ENCODE results near the gene PTCHD1. TPM values are rescaled to one million over a fixed set of nuclear protein-coding genes. Genes with fewer than 3 reads are reported as not detected.

Gene PTCHD1
- total RNA-seq, 1 donor from 2014 or later: 0.83 TPM

DNA sequence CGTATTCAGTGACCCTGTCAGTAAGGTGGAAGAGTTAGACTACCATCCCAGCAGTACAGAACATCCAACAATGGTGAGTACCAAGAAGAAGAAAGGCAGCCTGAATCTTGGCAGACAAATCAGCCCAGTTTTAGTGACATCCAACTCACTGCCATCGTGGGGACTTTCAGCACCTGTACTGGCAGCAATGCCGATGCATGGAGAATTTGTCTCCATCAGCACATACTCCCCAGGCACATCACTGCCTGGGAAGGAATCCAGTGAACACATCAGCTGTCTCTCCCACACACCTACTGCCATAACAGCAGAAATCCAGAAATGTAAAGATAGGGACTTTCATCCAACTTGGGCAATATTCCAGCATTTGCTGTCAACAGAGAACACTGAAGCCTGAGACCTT, 29.8 kb downstream of the PTCHD1 start:
- ATAC-seq (no peak), DNase-seq (no peak)
- H3K4me3 ChIP-seq: no peak overlapping the region
- no peaks in the 10 kb centered on the region for H3K36me3 ChIP-seq
- no peaks in the 10 kb centered on the region for H3K9me3 ChIP-seq
- H3K4me1 ChIP-seq: no peaks in the 10 kb centered on the region
- no peaks in the 10 kb centered on the region for H3K27me3 ChIP-seq (ENCODE audit: low read depth)
- TF ChIP-seq, protein P1, sequence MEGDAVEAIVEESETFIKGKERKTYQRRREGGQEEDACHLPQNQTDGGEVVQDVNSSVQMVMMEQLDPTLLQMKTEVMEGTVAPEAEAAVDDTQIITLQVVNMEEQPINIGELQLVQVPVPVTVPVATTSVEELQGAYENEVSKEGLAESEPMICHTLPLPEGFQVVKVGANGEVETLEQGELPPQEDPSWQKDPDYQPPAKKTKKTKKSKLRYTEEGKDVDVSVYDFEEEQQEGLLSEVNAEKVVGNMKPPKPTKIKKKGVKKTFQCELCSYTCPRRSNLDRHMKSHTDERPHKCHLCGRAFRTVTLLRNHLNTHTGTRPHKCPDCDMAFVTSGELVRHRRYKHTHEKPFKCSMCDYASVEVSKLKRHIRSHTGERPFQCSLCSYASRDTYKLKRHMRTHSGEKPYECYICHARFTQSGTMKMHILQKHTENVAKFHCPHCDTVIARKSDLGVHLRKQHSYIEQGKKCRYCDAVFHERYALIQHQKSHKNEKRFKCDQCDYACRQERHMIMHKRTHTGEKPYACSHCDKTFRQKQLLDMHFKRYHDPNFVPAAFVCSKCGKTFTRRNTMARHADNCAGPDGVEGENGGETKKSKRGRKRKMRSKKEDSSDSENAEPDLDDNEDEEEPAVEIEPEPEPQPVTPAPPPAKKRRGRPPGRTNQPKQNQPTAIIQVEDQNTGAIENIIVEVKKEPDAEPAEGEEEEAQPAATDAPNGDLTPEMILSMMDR (IDR thresholded peaks at IDR 0.05): no peak
- no peak overlapping the region for H3K27ac ChIP-seq
- intact Hi-C loops (cut with DNase I): no loop called here

DNA sequence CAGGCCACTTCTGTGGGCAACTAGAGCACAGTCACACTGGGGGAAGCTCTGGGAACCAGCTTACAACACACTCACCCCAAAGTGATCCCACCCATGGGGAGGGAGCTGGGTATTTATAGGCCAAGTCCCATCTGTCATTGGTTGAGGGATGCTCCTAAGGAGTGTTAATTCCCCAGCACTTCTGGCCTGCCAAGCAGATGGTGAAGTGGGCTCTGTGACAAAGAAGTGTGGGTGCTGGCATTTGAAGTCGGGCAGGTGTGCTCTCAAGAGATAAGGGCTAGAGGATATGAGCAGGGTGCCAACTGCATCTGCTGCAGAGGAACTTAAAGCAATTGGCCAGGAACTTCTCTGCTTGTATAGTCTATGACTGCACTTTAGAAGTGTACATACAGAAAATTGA, 30.9 kb downstream of the PTCHD1 start:
- intact Hi-C loops (cut with DNase I): no loop called here
- ATAC-seq (no peak), DNase-seq (no peak)
- Histone ChIP-seq H3K9me3 (no peaks in the 10 kb centered on the region), H3K36me3 (no peaks in the 10 kb centered on the region), H3K27me3 (ENCODE audit: low read depth) (no peaks in the 10 kb centered on the region), H3K4me3 (no peak overlapping the region), H3K27ac (no peak overlapping the region), H3K4me1 (no peaks in the 10 kb centered on the region)
- TF ChIP-seq, protein P1 (IDR thresholded peaks at IDR 0.05): no peak

DNA sequence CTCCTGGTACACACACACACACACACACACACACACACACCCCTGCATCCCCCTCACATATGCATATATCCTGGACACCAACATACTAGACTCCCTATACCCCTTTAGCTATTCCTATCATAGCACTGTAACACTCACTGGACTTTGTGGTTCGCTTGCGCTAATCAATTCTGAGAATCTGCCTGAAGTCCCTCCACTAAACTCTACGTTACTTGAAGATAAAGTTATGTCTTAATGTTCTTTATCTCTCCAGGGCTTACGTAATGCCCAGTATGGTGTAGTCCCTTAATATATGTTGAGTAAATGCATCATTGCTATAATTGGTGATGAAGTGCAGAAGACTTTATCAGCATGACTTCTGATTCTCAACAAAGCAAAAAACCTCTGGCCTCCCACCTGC, 32.3 kb downstream of the PTCHD1 start:
- H3K27ac ChIP-seq: no peak overlapping the region
- H3K36me3 ChIP-seq: no peaks in the 10 kb centered on the region
- H3K4me3 ChIP-seq: no peak overlapping the region
- ATAC-seq (no peak), DNase-seq (no peak)
- H3K4me1 ChIP-seq: no peaks in the 10 kb centered on the region
- TF ChIP-seq, protein P1 (IDR thresholded peaks at IDR 0.05): no peak
- no peaks in the 10 kb centered on the region for H3K27me3 ChIP-seq (ENCODE audit: low read depth)
- H3K9me3 ChIP-seq: no peaks in the 10 kb centered on the region
- intact Hi-C loops (cut with DNase I): no loop called here

DNA sequence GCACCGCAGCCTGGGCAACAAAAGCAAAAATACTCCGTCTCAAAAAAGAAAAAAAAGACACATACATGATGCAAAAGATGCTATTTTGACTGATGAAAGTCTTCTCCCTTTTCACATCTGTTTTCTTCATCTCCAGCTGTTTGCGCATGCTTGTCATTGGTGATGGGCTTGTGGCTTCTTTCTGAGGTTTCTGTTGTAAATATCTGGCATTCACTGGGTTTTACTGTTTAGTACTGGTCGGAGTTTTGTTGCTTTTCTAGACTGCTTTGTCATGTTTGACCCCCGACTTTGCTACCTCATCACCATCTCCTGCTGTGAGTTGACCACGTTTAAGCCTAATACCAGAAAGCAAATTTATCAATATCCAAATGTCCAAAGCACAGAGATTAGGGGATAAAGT, 34.4 kb downstream of the PTCHD1 start:
- no peak for DNase-seq
- no peak overlapping the region for H3K4me3 ChIP-seq
- H3K27me3 ChIP-seq (ENCODE audit: low read depth): no peaks in the 10 kb centered on the region
- H3K36me3 ChIP-seq: no peaks in the 10 kb centered on the region
- ATAC-seq: no peak
- no peaks in the 10 kb centered on the region for H3K4me1 ChIP-seq
- H3K9me3 ChIP-seq: no peaks in the 10 kb centered on the region
- TF ChIP-seq, protein P1 (IDR thresholded peaks at IDR 0.05): no peak
- no peak overlapping the region for H3K27ac ChIP-seq
- intact Hi-C loops (cut with DNase I): no loop called here

DNA sequence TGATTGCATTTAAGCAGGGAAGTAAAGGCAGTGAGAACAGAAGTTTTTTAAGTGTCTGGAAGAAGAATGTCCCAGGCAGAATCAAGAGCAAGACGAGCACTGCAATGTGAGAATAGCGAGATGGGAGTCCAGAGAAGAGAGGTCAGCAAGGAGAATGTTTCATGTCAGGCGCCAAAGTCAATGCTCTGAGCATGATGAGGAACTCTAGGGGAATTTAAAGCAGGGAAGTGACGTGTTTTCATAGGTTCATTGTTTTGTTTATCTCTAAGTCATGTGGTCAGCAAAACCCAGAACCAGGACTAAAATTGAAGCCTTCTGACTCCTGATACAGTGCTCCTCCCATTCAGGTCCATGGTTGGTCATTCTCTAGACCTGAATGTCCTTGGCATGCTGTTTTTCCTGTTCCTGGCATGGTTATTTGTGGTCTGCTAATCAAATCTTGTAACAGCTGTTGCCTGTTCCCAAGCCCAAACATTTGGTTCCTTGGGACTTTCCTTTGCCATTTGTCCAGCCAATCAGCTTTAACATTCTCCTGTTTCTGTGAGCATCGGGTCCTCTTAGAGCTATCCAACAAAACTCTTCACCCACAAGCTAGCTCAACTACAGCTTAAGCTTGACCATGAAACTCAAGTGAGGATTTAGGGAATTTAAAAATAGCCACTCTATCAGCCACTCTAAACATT, 37.7 kb downstream of the PTCHD1 start:
- DNase-seq (no peak), ATAC-seq (peak; percentile 65 to 79)
- H3K9me3 ChIP-seq: no peaks in the 10 kb centered on the region
- H3K4me3 ChIP-seq: no peak overlapping the region
- H3K27ac ChIP-seq: no peak overlapping the region
- no peaks in the 10 kb centered on the region for H3K36me3 ChIP-seq
- intact Hi-C loops (cut with DNase I): no loop called here
- TF ChIP-seq, protein P1 (IDR thresholded peaks at IDR 0.05): no peak
- H3K27me3 ChIP-seq (ENCODE audit: low read depth): no peaks in the 10 kb centered on the region
- H3K4me1 ChIP-seq: no peaks in the 10 kb centered on the region

Data from lower lobe of right lung (tissue), 2 donors.